Naive thymus-derived CD8-positive, alpha-beta T cell (primary cell): Measurements from ENCODE around the gene RNF103. TPM values are rescaled to one million over a fixed set of nuclear protein-coding genes. Genes with fewer than 3 reads are reported as not detected.

Source experiments
- ATAC-seq, 2 donors: fragments of 150-1000 bp; cut with Tn5 transposase in 1 of 2; sonication (Bioruptor Pico), chemical (Tn5 transposase) in 1 of 2; 1 replicate in 1 of 2; 2 replicates in 1 of 2; pipeline ENCODE4 v1.10.0; 2021; ENCODE audit warnings: mild to moderate bottlenecking in 2 of 2, moderate library complexity in 2 of 2
- POLR2A ChIA-PET: fragments of 350-600 bp; sonication (Branson Sonifier 250); formaldehyde crosslinking; loops from one replicate; lab custom pipeline; 2021; ENCODE audit warnings: antibody characterized with exemption; lab: Charles Lee
- DNase-seq, 10 donors: peaks; one replicate each; pipeline versions ENCODE4 v3.0.0 to v3.0.0-alpha.2; 2020 to 2022
- H3K27ac Mint-ChIP-seq, 10 donors: one replicate each; pipeline ENCODE4 v1.8.0; 2020 to 2022; ENCODE audit warnings: mild to moderate bottlenecking in 10 of 10, mixed read lengths in 10 of 10, moderate library complexity in 4 of 10, inconsistent platforms in 1 of 10
- H3K27me3 Mint-ChIP-seq, 5 donors: one replicate each; pipeline ENCODE4 v1.8.0; 2021 to 2022; ENCODE audit warnings: mixed read lengths in 5 of 5
- H3K36me3 Mint-ChIP-seq, 3 donors: one replicate each; pipeline ENCODE4 v1.8.0; 2020 to 2022; ENCODE audit warnings: mixed read lengths in 3 of 3, mild to moderate bottlenecking in 2 of 3, inconsistent platforms in 1 of 3
- H3K4me1 Mint-ChIP-seq, 4 donors: one replicate each; pipeline ENCODE4 v1.8.0; 2021 to 2022; ENCODE audit warnings: mixed read lengths in 4 of 4
- H3K4me3 Mint-ChIP-seq, 10 donors: one replicate each; pipeline ENCODE4 v1.8.0; 2020 to 2022; ENCODE audit warnings: mild to moderate bottlenecking in 10 of 10, mixed read lengths in 10 of 10, moderate library complexity in 6 of 10, inconsistent platforms in 1 of 10
- H3K9me3 Mint-ChIP-seq, 9 donors: one replicate each; pipeline ENCODE4 v1.8.0; 2020 to 2022; ENCODE audit warnings: mixed read lengths in 9 of 9, mild to moderate bottlenecking in 3 of 9, inconsistent platforms in 1 of 9, moderate library complexity in 1 of 9
- polyA plus RNA-seq, 3 donors: library from polyadenylated mRNA; unstranded; fragments of 300-500 nt; fragmentation: Illumina TruSeq; gene quantifications; one replicate each; pipeline ENCODE4 v1.2.3, GENCODE V29; 2021
- total RNA-seq, 8 experiments: library from RNA in 2 of 8; stranded (reverse) in 2 of 8; gene quantifications; one replicate each; pipeline ENCODE4 v1.2.3 and lab custom pipeline; 2021 to 2026

Gene RNF103
- total and polyA plus RNA-seq, 5 experiments from 2014 or later = 0.77 to 47.9 (median 4.4) TPM

- peaks cover 0 to 4% (median 2%) of the 10 kb centered on the region in 5 donors for H3K27me3 Mint-ChIP-seq
- no peak overlapping the region for H3K27ac Mint-ChIP-seq
- peaks cover 7 to 36% (median 24%) of the 10 kb centered on the region in 9 donors for H3K9me3 Mint-ChIP-seq
- peaks cover 4 to 29% (median 29%) of the 10 kb centered on the region in 3 donors for H3K36me3 Mint-ChIP-seq
- DNase-seq (no peak), ATAC-seq (no peak)
- no peak overlapping the region for H3K4me3 Mint-ChIP-seq
- POLR2A ChIA-PET = no interaction called here
- H3K4me1 Mint-ChIP-seq = no peaks in the 10 kb centered on the region
These were observed 22.1 kb upstream of the RNF103 start for GRCh38 chr2:86645752-86646151.

- POLR2A ChIA-PET = no interaction called here
- Mint-ChIP-seq H3K4me1 (no peaks in the 10 kb centered on the region), H3K4me3 (no peak overlapping the region), H3K9me3 (peaks cover 0 to 32% (median 12%) of the 10 kb centered on the region in 9 donors), H3K36me3 (peaks cover 0 to 10% (median 7%) of the 10 kb centered on the region in 3 donors), H3K27me3 (no peaks in the 10 kb centered on the region), H3K27ac (no peak overlapping the region)
- ATAC-seq (no peak), DNase-seq (no peak)
These were observed 15.0 kb upstream of the RNF103 start for GRCh38 chr2:86638712-86639111.

GRCh38 chr2:86636842-86637241 is 13.2 kb upstream of the RNF103 start:
- H3K36me3 Mint-ChIP-seq = peaks cover 0 to 10% (median 5%) of the 10 kb centered on the region in 3 donors
- POLR2A ChIA-PET = no interaction called here
- peaks cover 0 to 27% (median 12%) of the 10 kb centered on the region in 9 donors for H3K9me3 Mint-ChIP-seq
- H3K27me3 Mint-ChIP-seq = no peaks in the 10 kb centered on the region
- no peaks in the 10 kb centered on the region for H3K4me1 Mint-ChIP-seq
- no peak overlapping the region for H3K4me3 Mint-ChIP-seq
- H3K27ac Mint-ChIP-seq = no peak overlapping the region
- DNase-seq (no peak), ATAC-seq (no peak)

GRCh38 chr2:86634352-86634751 is 10.7 kb upstream of the RNF103 start:
- H3K9me3 Mint-ChIP-seq = peaks cover 0 to 10% (median 0%) of the 10 kb centered on the region in 9 donors
- no peak overlapping the region for H3K27ac Mint-ChIP-seq

GRCh38 chr2:86633155-86633651 is 9.5 kb upstream of the RNF103 start:
- Mint-ChIP-seq H3K9me3 (peaks cover 0 to 3% (median 0%) of the 10 kb centered on the region in 9 donors), H3K36me3 (no peaks in the 10 kb centered on the region), H3K4me1 (no peaks in the 10 kb centered on the region), H3K4me3 (no peak overlapping the region), H3K27ac (no peak overlapping the region), H3K27me3 (peaks cover 0 to 1% (median 0%) of the 10 kb centered on the region in 5 donors)
- ATAC-seq = no peak
- DNase-seq = no peak
- POLR2A ChIA-PET = no interaction called here

More at GRCh38 chr2:86634352-86634751, 10.7 kb upstream of the RNF103 start:
- H3K4me1 Mint-ChIP-seq = no peaks in the 10 kb centered on the region
- POLR2A ChIA-PET = no interaction called here
- peaks cover 0 to 1% (median 0%) of the 10 kb centered on the region in 5 donors for H3K27me3 Mint-ChIP-seq
- no peak overlapping the region for H3K4me3 Mint-ChIP-seq
- H3K36me3 Mint-ChIP-seq = peaks cover 0 to under 1% (median 0%) of the 10 kb centered on the region in 3 donors
- ATAC-seq (no peak), DNase-seq (no peak)

GRCh38 chr2:86632672-86633071 is 9.0 kb upstream of the RNF103 start:
- POLR2A ChIA-PET = no interaction called here
- Mint-ChIP-seq H3K4me3 (no peak overlapping the region), H3K9me3 (peaks cover 0 to 3% (median 0%) of the 10 kb centered on the region in 9 donors), H3K27ac (peak overlapping the region in 1 of 10 donors; percentile 40), H3K27me3 (peaks cover 0 to 2% (median 0%) of the 10 kb centered on the region in 5 donors), H3K4me1 (no peaks in the 10 kb centered on the region), H3K36me3 (no peaks in the 10 kb centered on the region)
- ATAC-seq (no peak), DNase-seq (no peak)

GRCh38 chr2:86631846-86632485 is 8.3 kb upstream of the RNF103 start:
- Mint-ChIP-seq H3K27me3 (peaks cover 0 to 3% (median 0%) of the 10 kb centered on the region in 5 donors), H3K4me3 (no peak overlapping the region), H3K9me3 (peaks cover 0 to 2% (median 0%) of the 10 kb centered on the region in 9 donors), H3K36me3 (no peaks in the 10 kb centered on the region), H3K4me1 (no peaks in the 10 kb centered on the region), H3K27ac (peak overlapping the region in 1 of 10 donors; percentile 40)
- DNase-seq (no peak), ATAC-seq (no peak)
- POLR2A ChIA-PET = no interaction called here

- DNase-seq (no peak), ATAC-seq (no peak)
- no peaks in the 10 kb centered on the region for H3K9me3 Mint-ChIP-seq
- H3K36me3 Mint-ChIP-seq = no peaks in the 10 kb centered on the region
- H3K4me3 Mint-ChIP-seq = no peak overlapping the region
- peaks cover 0 to 3% (median 0%) of the 10 kb centered on the region in 5 donors for H3K27me3 Mint-ChIP-seq
- peaks cover 0 to 7% (median 5%) of the 10 kb centered on the region in 4 donors for H3K4me1 Mint-ChIP-seq
- POLR2A ChIA-PET = interaction anchor here (0.6 kb wide), 1 partner anchor 58 kb away, joined by 3 read pairs; no protein-coding TSS in a partner anchor
- H3K27ac Mint-ChIP-seq = no peak overlapping the region
These were observed 4.4 kb upstream of the RNF103 start for GRCh38 chr2:86628091-86628522.

- Mint-ChIP-seq H3K9me3 (no peaks in the 10 kb centered on the region), H3K4me1 (peaks cover 1 to 7% (median 5%) of the 10 kb centered on the region in 4 donors), H3K36me3 (no peaks in the 10 kb centered on the region), H3K4me3 (no peak overlapping the region), H3K27ac (no peak overlapping the region), H3K27me3 (peaks cover 0 to 3% (median 0%) of the 10 kb centered on the region in 5 donors)
- no peak for DNase-seq
- POLR2A ChIA-PET = interaction anchor here (0.6 kb wide), 1 partner anchor 57 kb away, joined by 3 read pairs; no protein-coding TSS in a partner anchor
- no peak for ATAC-seq
These were observed 3.9 kb upstream of the RNF103 start for GRCh38 chr2:86627550-86627949.

GRCh38 chr2:86625096-86625495 is 1.4 kb upstream of the RNF103 start:
- DNase-seq (no peak), ATAC-seq (no peak)
- Mint-ChIP-seq H3K4me1 (peaks cover 8 to 29% (median 21%) of the 10 kb centered on the region in 4 donors), H3K36me3 (peaks cover 0 to 2% (median 2%) of the 10 kb centered on the region in 3 donors), H3K27me3 (peaks cover 0 to 1% (median 0%) of the 10 kb centered on the region in 5 donors), H3K4me3 (peak overlapping the region in 9 of 10 donors; percentile 20 to 81 (median 57)), H3K27ac (peak overlapping the region in 8 of 10 donors; percentile 9 to 79 (median 63)), H3K9me3 (no peaks in the 10 kb centered on the region)
- POLR2A ChIA-PET = interaction anchor here (0.6 kb wide), 1 partner anchor 184 kb away, joined by 3 read pairs; the partner anchor contains the start of gene KDM3A

- POLR2A ChIA-PET = no interaction called here
- H3K36me3 Mint-ChIP-seq = peaks cover 0 to 10% (median 2%) of the 10 kb centered on the region in 3 donors
- no peak for DNase-seq
- peaks cover 0 to 1% (median 0%) of the 10 kb centered on the region in 5 donors for H3K27me3 Mint-ChIP-seq
- peak overlapping the region; percentile 72 to 88 (median 82) for H3K4me3 Mint-ChIP-seq
- ATAC-seq = no peak
- H3K9me3 Mint-ChIP-seq = no peaks in the 10 kb centered on the region
- peaks cover 9 to 37% (median 29%) of the 10 kb centered on the region in 4 donors for H3K4me1 Mint-ChIP-seq
- H3K27ac Mint-ChIP-seq = peak overlapping the region; percentile 83 to 96 (median 94)
These were observed 542 bp upstream of the RNF103 start for GRCh38 chr2:86624267-86624547.

GRCh38 chr2:86623043-86623493 is 597 bp downstream of the RNF103 start:
- Mint-ChIP-seq H3K4me3 (peak overlapping the region; percentile 85 to 95 (median 92)), H3K4me1 (peaks cover 13 to 49% (median 39%) of the 10 kb centered on the region in 4 donors), H3K9me3 (no peaks in the 10 kb centered on the region), H3K36me3 (peaks cover 0 to 22% (median 2%) of the 10 kb centered on the region in 3 donors), H3K27me3 (peaks cover 0 to 1% (median 0%) of the 10 kb centered on the region in 5 donors), H3K27ac (peak overlapping the region in 9 of 10 donors; percentile 88 to 96 (median 94))
- POLR2A ChIA-PET = interaction anchor here (0.8 to 3.2 kb wide), 11 partner anchors 13 to 185 kb away, joined by 3 to 31 read pairs (median 5); partner anchors contain the start of genes CD8A, CHMP3 and KDM3A
- ATAC-seq (peak; percentile 26 to 27), DNase-seq (peak in 9 of 10 donors; percentile 19 to 73 (median 41))
